CD4-positive, alpha-beta T cell treated with Interleukin-4 for 1 hour (primary cell): ENCODE measurements around the gene SELENOW.
"Not testable (repeated sequence)": the region's sequence is repeated elsewhere in the genome, so short reads cannot be mapped to it uniquely, and the experiment has no call there.

ENCODE experiments used
- DNase-seq, 2 donors: peaks; one replicate each; pipeline ENCODE4 v3.0.0-alpha.2; 2020 to 2022

Gene SELENOW

GRCh38 chr19:47778049-47778953 is at the start of gene SELENOW:
Gene SELENOW (plus strand): TSS chr19:47778703. CDS start chr19:47778786, 83 bp downstream.
- DNase-seq = peak; percentile 75 to 85

GRCh38 chr19:47729468-47729798 is 49.1 kb upstream of the SELENOW start:
- no peak for DNase-seq

GRCh38 chr19:47729799-47730520 is 48.5 kb upstream of the SELENOW start:
- peak; percentile 18 to 21 for DNase-seq

- no peak for DNase-seq
Measured at GRCh38 chr19:47730521-47730889, 48.0 kb upstream of the SELENOW start.

- no peak for DNase-seq
Measured at GRCh38 chr19:47730910-47731309, 47.6 kb upstream of the SELENOW start.

- DNase-seq = no peak
Measured at GRCh38 chr19:47735131-47735530, 43.4 kb upstream of the SELENOW start.

- no peak for DNase-seq
Measured at GRCh38 chr19:47740866-47741519, 37.5 kb upstream of the SELENOW start.

GRCh38 chr19:47741544-47742140 is 36.9 kb upstream of the SELENOW start:
- no peak for DNase-seq

- no peak for DNase-seq
Measured at GRCh38 chr19:47742634-47743033, 35.9 kb upstream of the SELENOW start.

GRCh38 chr19:47745010-47745901 is 33.2 kb upstream of the SELENOW start, which contains the start of gene NOP53:
Gene NOP53 (plus strand): TSS chr19:47745546. CDS start chr19:47745560, 14 bp downstream.
- peak; percentile 97 to 98 for DNase-seq

GRCh38 chr19:47746129-47746528 is 32.4 kb upstream of the SELENOW start:
- not testable (repeated sequence) for DNase-seq

- DNase-seq = no peak
Measured at GRCh38 chr19:47749326-47749725, 29.2 kb upstream of the SELENOW start.

- DNase-seq = no peak
Measured at GRCh38 chr19:47750752-47751151, 27.8 kb upstream of the SELENOW start.

- no peak for DNase-seq
Measured at GRCh38 chr19:47752440-47753211, 25.9 kb upstream of the SELENOW start.

GRCh38 chr19:47754206-47755064 is 24.1 kb upstream of the SELENOW start:
- no peak for DNase-seq

- DNase-seq = no peak
Measured at GRCh38 chr19:47755065-47755761, 23.3 kb upstream of the SELENOW start.

GRCh38 chr19:47755762-47756626 is 22.5 kb upstream of the SELENOW start:
- DNase-seq = no peak

- DNase-seq = no peak
Measured at GRCh38 chr19:47756627-47756929, 21.9 kb upstream of the SELENOW start.
